Prostate gland (tissue), 2 donors: ENCODE data around the gene LRRC55.

Experiments
- POLR2A ChIP-seq: fragments of 450-650 bp; IDR thresholded peaks from one replicate; pipeline ENCODE4 v1.6.1; 2016; ENCODE audit warnings: antibody characterized with exemption, mild to moderate bottlenecking
- POLR2AphosphoS5 ChIP-seq: sonication (generic); formaldehyde crosslinking; IDR thresholded peaks from one replicate; pipeline ENCODE4 v1.6.1; 2017; ENCODE audit warnings: antibody characterized with exemption
- TF ChIP-seq, protein P1 (sequence below), 4 experiments: fragments of 200-600 bp in 2 of 4; fragments of 450-650 bp in 2 of 4; sonication (generic) in 2 of 4; IDR thresholded peaks; 1 replicate in 3 of 4; 2 replicates in 1 of 4; pipeline ENCODE4 v1.5.1; 2016 to 2019; ENCODE audit warnings: antibody characterized with exemption in 4 of 4, mild to moderate bottlenecking in 2 of 4, moderate library complexity in 2 of 4

DNA sequence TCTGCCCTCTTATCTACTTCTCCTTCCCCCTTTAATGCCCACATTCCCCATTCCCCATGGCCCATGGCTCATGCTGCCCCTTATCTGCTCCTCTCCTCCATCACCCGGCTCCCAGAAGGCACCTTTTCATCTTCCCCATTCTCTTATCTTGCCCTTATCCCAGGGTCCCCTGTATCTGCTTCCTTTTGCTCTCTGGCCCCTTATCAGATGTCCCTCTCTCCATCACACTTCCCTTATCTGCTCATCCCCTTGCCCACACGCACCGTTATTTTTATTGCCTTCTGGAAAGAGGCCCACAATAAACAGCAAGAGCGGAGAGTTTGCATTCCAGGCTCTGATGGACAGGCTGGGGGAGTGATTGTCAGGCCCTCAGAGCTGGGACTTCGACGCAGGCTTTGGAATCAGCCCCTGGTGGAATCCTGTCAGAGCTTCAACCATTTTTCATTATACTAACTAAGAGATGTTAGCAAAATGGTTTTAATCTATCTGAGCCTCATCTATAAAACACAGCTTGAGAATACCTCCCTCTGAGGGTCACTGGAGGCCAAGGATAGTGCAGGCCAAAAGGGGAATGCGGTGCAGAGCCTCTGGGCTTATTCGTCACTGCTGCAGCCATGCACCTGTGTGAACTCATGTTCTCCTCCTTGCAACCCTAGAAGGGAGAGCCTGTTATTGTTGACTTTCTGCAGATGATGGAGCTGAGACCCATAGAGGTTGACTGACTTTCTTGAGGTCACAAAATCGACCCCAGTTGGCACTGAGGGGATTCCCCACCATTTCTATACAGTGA lies 37.0 kb upstream of the LRRC55 start:
- TF ChIP-seq, protein P1, sequence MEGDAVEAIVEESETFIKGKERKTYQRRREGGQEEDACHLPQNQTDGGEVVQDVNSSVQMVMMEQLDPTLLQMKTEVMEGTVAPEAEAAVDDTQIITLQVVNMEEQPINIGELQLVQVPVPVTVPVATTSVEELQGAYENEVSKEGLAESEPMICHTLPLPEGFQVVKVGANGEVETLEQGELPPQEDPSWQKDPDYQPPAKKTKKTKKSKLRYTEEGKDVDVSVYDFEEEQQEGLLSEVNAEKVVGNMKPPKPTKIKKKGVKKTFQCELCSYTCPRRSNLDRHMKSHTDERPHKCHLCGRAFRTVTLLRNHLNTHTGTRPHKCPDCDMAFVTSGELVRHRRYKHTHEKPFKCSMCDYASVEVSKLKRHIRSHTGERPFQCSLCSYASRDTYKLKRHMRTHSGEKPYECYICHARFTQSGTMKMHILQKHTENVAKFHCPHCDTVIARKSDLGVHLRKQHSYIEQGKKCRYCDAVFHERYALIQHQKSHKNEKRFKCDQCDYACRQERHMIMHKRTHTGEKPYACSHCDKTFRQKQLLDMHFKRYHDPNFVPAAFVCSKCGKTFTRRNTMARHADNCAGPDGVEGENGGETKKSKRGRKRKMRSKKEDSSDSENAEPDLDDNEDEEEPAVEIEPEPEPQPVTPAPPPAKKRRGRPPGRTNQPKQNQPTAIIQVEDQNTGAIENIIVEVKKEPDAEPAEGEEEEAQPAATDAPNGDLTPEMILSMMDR (IDR thresholded peaks at IDR 0.05) = no peak
- TF ChIP-seq POLR2A = no peak
- TF ChIP-seq POLR2AphosphoS5 = no peak
